ENCODE measurements around the gene SUMF1. TPM values are rescaled to one million over a fixed set of nuclear protein-coding genes. Genes with fewer than 3 reads are reported as not detected.

Gene SUMF1
- total and polyA plus RNA-seq, 4 donors: 11.6 to 50.0 (median 31.5) TPM

DNA sequence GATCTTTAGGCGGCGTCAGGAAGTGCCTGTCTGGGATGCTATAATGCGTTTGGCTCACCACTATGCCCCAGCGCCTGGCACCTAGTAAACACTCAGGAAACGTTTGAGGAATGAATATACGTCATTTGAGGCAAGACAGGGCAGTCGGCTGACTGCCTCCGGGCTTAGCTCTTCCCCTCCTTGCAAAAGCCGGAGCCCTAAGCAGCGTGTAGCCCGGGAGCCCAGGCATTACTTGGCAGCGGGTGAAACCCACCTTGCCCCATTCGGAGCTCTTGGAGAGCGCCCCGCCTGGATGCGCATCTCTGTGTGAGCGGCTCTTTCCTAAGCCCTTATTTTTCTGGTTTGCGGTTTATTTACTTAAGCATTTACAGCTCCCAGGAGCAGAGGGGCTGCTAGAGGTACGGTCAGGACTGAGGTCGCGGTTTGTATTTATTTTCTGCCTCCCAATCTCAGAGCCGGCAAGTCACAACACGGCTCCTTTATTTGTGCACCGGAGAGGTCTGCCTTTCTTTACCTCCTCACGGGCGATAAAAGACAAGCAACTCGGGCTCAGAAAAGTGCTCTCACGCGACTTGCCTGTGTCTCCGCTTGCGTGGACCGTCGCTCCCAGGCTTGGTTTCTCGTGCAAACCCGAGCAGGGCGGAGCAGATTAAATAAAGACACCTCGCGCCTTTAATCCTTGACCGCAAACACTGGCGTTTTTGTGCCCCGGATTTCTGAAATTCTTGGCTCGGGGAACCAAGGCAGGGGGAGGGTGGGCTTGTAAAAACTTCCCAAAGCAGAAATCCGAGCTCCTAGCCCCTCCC lies 25.3 kb upstream of the SUMF1 start:
- 0% methylated on average over 43 of the region's 43 CpGs for WGBS, 2 donors
- Histone ChIP-seq H3K36me3 (ENCODE audit: control insufficient read depth in 4 of 4, insufficient read depth in 4 of 4, low read length in 4 of 4) (no peaks in the 10 kb centered on the region), H3K9me3 (ENCODE audit: control insufficient read depth in 4 of 4, insufficient read depth in 3 of 4, low read length in 3 of 4) (no peaks in the 10 kb centered on the region), H3K4me1 (ENCODE audit: control insufficient read depth in 5 of 5, insufficient read depth in 5 of 5, low read length in 5 of 5) (peaks cover 0 to 39% (median 5%) of the 10 kb centered on the region in 5 donors), H3K27me3 (ENCODE audit: control insufficient read depth in 3 of 3, insufficient read depth in 3 of 3, low read length in 2 of 3) (no peaks in the 10 kb centered on the region), H3K4me3 (peak overlapping the region; percentile 81), H3K27ac (ENCODE audit: low read depth in 1 of 2, low read length in 1 of 2) (peak overlapping the region; percentile 76 to 93), H3K9ac (ENCODE audit: insufficient read depth in 1 of 2, low read length in 2 of 2) (peak overlapping the region; percentile 61 to 65)
- peak; percentile 34 for ATAC-seq (ENCODE audit: insufficient read depth, low FRiP score)
- TF ChIP-seq, protein P1, sequence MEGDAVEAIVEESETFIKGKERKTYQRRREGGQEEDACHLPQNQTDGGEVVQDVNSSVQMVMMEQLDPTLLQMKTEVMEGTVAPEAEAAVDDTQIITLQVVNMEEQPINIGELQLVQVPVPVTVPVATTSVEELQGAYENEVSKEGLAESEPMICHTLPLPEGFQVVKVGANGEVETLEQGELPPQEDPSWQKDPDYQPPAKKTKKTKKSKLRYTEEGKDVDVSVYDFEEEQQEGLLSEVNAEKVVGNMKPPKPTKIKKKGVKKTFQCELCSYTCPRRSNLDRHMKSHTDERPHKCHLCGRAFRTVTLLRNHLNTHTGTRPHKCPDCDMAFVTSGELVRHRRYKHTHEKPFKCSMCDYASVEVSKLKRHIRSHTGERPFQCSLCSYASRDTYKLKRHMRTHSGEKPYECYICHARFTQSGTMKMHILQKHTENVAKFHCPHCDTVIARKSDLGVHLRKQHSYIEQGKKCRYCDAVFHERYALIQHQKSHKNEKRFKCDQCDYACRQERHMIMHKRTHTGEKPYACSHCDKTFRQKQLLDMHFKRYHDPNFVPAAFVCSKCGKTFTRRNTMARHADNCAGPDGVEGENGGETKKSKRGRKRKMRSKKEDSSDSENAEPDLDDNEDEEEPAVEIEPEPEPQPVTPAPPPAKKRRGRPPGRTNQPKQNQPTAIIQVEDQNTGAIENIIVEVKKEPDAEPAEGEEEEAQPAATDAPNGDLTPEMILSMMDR (IDR thresholded peaks at IDR 0.05; ENCODE audit: control extremely low read depth, extremely low read depth): no peak
- peak in 2 of 3 donors; percentile 71 for DNase-seq

DNA sequence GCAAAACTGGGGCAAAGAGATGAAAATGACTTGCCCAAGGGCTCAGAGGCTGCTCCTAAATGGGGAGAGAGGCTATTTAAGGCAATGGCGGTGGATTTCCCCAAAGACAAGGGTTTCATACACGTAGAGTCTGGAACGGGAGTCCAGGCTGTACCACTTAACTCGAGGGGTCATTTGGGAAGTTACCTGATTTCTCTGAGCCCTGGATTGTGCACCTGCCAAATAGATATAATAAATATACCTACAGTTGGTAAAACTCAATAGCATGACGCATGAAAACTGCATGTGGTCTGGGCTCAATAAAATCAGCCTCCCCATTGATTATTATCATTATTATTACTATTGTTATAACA lies 24.8 kb upstream of the SUMF1 start:
- TF ChIP-seq, protein P1 (IDR thresholded peaks at IDR 0.05; ENCODE audit: control extremely low read depth, extremely low read depth): no peak
- H3K9me3 ChIP-seq (ENCODE audit: control insufficient read depth in 4 of 4, insufficient read depth in 3 of 4, low read length in 3 of 4): no peaks in the 10 kb centered on the region
- H3K27ac ChIP-seq (ENCODE audit: low read depth in 1 of 2, low read length in 1 of 2): no peak overlapping the region
- no peaks in the 10 kb centered on the region for H3K36me3 ChIP-seq (ENCODE audit: control insufficient read depth in 4 of 4, insufficient read depth in 4 of 4, low read length in 4 of 4)
- H3K4me1 ChIP-seq (ENCODE audit: control insufficient read depth in 5 of 5, insufficient read depth in 5 of 5, low read length in 5 of 5): peaks cover 0 to 37% (median 5%) of the 10 kb centered on the region in 5 donors
- no peak for DNase-seq
- 27 to 33% methylated on average over 5 of the region's 5 CpGs for WGBS, 2 donors
- no peaks in the 10 kb centered on the region for H3K27me3 ChIP-seq (ENCODE audit: control insufficient read depth in 3 of 3, insufficient read depth in 3 of 3, low read length in 2 of 3)
- H3K4me3 ChIP-seq: no peak overlapping the region
- H3K9ac ChIP-seq (ENCODE audit: insufficient read depth in 1 of 2, low read length in 2 of 2): peak overlapping the region in 1 of 2 donors; percentile 65
- no peak for ATAC-seq (ENCODE audit: insufficient read depth, low FRiP score)

DNA sequence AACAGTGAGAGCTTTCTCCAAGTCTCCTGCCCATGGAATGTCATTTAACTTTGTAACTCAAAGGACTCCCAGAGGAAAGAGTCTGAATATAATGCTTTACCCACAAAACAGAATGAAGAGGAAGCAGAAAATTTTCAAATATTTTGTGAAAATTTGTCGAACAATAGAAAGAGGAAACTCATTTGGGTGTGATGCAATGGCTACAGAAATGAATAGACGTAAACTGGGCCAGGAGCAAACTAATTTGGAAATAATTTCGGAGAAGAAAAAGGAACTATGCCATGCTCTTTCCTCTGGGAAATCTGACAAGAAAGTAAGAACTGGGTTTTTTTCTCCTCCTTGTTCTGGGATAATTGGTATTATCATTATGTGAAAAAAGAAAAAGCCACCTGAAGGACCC lies 11.2 kb upstream of the SUMF1 start:
- no peaks in the 10 kb centered on the region for H3K9me3 ChIP-seq (ENCODE audit: control insufficient read depth in 4 of 4, insufficient read depth in 3 of 4, low read length in 3 of 4)
- ATAC-seq (ENCODE audit: insufficient read depth, low FRiP score) (no peak), DNase-seq (no peak)
- H3K4me1 ChIP-seq (ENCODE audit: control insufficient read depth in 5 of 5, insufficient read depth in 5 of 5, low read length in 5 of 5): peaks cover 0 to 1% (median 0%) of the 10 kb centered on the region in 5 donors
- no peaks in the 10 kb centered on the region for H3K36me3 ChIP-seq (ENCODE audit: control insufficient read depth in 4 of 4, insufficient read depth in 4 of 4, low read length in 4 of 4)
- 31 to 55% methylated on average over 3 of the region's 3 CpGs for WGBS, 2 donors
- H3K27ac ChIP-seq (ENCODE audit: low read depth in 1 of 2, low read length in 1 of 2): no peak overlapping the region
- TF ChIP-seq, protein P1 (IDR thresholded peaks at IDR 0.05; ENCODE audit: control extremely low read depth, extremely low read depth): no peak
- no peak overlapping the region for H3K9ac ChIP-seq (ENCODE audit: insufficient read depth in 1 of 2, low read length in 2 of 2)
- H3K27me3 ChIP-seq (ENCODE audit: control insufficient read depth in 3 of 3, insufficient read depth in 3 of 3, low read length in 2 of 3): no peaks in the 10 kb centered on the region
- no peak overlapping the region for H3K4me3 ChIP-seq

Measured in lung (tissue), 12 donors.